Glutamatergic neuron (in vitro differentiated cells): ENCODE data around the gene DNM3. TPM values are rescaled to one million over a fixed set of nuclear protein-coding genes. Genes with fewer than 3 reads are reported as not detected.

Experiments
- DNase-seq: peaks from one replicate; pipeline ENCODE4 v3.0.0; 2022
- H3K27ac Mint-ChIP-seq: one replicate; pipeline ENCODE4 v1.8.0; 2020; ENCODE audit warnings: mild to moderate bottlenecking, mixed read lengths, inconsistent platforms; ENCODE audit not compliant: unreplicated experiment
- H3K27me3 Mint-ChIP-seq: one replicate; pipeline ENCODE4 v1.8.0; 2020; ENCODE audit warnings: mild to moderate bottlenecking, moderate library complexity, mixed read lengths, inconsistent platforms; ENCODE audit not compliant: unreplicated experiment
- H3K36me3 Mint-ChIP-seq: one replicate; pipeline ENCODE4 v1.8.0; 2020; ENCODE audit warnings: mild to moderate bottlenecking, mixed read lengths, inconsistent platforms; ENCODE audit not compliant: unreplicated experiment
- H3K4me1 Mint-ChIP-seq: one replicate; pipeline ENCODE4 v1.8.0; 2020; ENCODE audit warnings: mild to moderate bottlenecking, low read depth, mixed read lengths, inconsistent platforms; ENCODE audit not compliant: unreplicated experiment
- H3K4me3 Mint-ChIP-seq: one replicate; pipeline ENCODE4 v1.8.0; 2020; ENCODE audit warnings: mild to moderate bottlenecking, mixed read lengths, inconsistent platforms; ENCODE audit not compliant: unreplicated experiment
- H3K9me3 Mint-ChIP-seq: one replicate; pipeline ENCODE4 v1.8.0; 2020; ENCODE audit warnings: mild to moderate bottlenecking, moderate library complexity, mixed read lengths, inconsistent platforms; ENCODE audit not compliant: unreplicated experiment
- total RNA-seq: library from RNA; stranded (reverse); fragmentation: NEBNext Ultra II Directional; extraction: Animal tissue kit (Norgen Biotek cat#: 25700); gene quantifications from one replicate; pipeline ENCODE4 v1.2.1, GENCODE V29; 2021; ENCODE audit not compliant: unreplicated experiment
- TF ChIP-seq, protein P1 (sequence below): fragments of 200-600 bp; sonication (generic); IDR thresholded peaks from one replicate; pipeline ENCODE4 v1.5.0; 2021; ENCODE audit not compliant: partially characterized antibody, unreplicated experiment

DNM3 gene
- total RNA-seq, 1 donor from 2014 or later = 11.4 TPM

DNA sequence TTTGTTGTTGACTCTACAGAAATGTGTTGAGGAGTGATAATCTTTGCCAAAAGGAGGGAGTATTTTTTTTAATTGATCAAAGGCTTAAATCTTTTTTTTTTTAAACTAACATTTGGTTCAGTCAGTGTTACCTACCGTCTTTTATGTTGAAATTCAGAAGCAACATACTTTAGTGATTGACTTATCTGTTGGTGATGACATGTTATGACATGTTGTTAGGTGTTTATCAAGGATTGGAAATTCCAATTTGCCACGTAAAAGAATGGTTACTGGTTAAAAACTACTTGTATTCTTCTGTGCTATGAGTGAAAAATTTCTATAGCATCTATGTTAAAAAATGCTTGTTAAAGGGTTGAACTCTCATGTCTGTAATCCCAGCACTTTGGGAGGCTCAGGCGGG is 61.2 kb downstream of the DNM3 start:
- Mint-ChIP-seq H3K9me3 (no peaks in the 10 kb centered on the region), H3K36me3 (no peaks in the 10 kb centered on the region), H3K4me1 (peaks cover 7% of the 10 kb centered on the region), H3K4me3 (no peak overlapping the region), H3K27me3 (no peaks in the 10 kb centered on the region), H3K27ac (no peak overlapping the region)
- TF ChIP-seq, protein P1, sequence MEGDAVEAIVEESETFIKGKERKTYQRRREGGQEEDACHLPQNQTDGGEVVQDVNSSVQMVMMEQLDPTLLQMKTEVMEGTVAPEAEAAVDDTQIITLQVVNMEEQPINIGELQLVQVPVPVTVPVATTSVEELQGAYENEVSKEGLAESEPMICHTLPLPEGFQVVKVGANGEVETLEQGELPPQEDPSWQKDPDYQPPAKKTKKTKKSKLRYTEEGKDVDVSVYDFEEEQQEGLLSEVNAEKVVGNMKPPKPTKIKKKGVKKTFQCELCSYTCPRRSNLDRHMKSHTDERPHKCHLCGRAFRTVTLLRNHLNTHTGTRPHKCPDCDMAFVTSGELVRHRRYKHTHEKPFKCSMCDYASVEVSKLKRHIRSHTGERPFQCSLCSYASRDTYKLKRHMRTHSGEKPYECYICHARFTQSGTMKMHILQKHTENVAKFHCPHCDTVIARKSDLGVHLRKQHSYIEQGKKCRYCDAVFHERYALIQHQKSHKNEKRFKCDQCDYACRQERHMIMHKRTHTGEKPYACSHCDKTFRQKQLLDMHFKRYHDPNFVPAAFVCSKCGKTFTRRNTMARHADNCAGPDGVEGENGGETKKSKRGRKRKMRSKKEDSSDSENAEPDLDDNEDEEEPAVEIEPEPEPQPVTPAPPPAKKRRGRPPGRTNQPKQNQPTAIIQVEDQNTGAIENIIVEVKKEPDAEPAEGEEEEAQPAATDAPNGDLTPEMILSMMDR = no peak
- no peak for DNase-seq

DNA sequence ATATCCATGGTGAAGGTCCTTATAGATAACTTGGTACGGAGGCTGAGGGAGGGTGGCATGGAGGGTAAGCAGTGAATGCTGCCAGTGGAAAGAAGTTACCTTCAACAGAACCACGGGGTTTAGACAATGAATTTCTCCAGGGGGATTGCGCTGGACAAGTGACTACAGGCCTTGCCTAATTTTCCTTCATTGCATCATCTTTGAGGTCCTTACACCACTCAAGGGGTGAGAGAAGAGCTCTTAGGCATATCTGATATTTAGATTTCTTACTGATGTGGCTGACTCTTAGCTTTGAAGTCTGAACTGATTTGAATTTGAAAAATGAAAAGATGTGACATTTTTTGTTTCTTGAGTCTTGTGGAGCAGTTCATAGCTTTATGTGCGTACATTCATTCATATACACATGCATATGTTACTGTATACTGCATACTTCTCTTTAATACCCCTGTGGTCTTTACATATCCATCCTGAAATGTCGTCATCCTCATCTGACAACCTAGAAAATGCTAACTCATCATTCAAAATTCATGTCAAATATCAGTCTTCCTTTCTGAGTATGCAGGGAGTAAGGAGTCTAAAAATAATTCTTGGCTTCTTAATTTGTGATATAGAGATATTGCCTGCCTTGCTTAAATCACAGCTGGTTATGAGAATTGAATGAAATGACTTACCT is 63.6 kb downstream of the DNM3 start:
- peaks cover 5% of the 10 kb centered on the region for H3K4me1 Mint-ChIP-seq
- H3K9me3 Mint-ChIP-seq = no peaks in the 10 kb centered on the region

DNA sequence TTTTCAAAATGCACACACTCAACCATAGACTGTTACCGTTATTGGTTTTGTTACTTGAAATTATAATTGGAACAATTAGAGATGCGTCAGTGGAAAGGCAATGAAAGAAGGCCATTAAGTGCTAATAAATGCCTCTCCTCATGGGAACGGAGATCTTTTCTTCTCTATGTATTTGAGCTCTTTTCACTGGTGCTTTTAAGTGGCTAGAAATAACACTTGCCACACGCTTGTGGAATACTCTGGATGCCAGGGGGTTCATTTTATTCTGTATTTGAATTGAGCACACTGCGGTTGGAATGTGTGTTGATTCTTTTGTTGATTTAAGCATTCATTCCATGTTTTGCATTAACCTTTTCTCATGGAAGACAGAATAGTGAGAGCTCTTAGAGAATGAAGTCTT is 68.4 kb downstream of the DNM3 start:
- no peak for DNase-seq
- TF ChIP-seq, protein P1 = no peak
- H3K4me3 Mint-ChIP-seq = no peak overlapping the region
- H3K4me1 Mint-ChIP-seq = peaks cover 5% of the 10 kb centered on the region
- H3K9me3 Mint-ChIP-seq = no peaks in the 10 kb centered on the region
- peaks cover 3% of the 10 kb centered on the region for H3K27me3 Mint-ChIP-seq
- no peak overlapping the region for H3K27ac Mint-ChIP-seq
- H3K36me3 Mint-ChIP-seq = no peaks in the 10 kb centered on the region

More for the DNA sequence above, 63.6 kb downstream of the DNM3 start:
- TF ChIP-seq, protein P1 = no peak
- Mint-ChIP-seq H3K27me3 (no peaks in the 10 kb centered on the region), H3K27ac (no peak overlapping the region), H3K4me3 (no peak overlapping the region), H3K36me3 (no peaks in the 10 kb centered on the region)
- DNase-seq = no peak

DNA sequence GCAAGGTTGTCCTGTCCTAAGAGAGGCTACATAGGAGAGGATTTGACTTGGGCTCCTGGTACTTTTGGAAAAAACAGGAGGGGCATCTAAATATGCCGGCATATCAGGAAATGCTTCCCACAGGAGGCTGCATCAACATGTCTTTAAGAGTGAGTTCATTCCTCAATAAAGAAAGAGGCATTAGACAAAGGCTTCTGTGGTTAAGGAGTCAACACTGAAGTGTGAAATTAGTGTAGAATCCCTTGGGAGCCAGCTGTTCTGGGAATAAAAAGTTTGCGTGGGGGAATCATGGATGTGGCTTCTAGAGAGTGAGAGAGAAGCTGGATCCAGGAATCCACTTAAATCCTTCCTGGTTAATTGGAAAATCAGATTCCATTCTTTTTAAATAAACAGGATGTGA is 69.5 kb downstream of the DNM3 start:
- TF ChIP-seq, protein P1 = no peak
- no peak for DNase-seq
- Mint-ChIP-seq H3K9me3 (no peaks in the 10 kb centered on the region), H3K36me3 (no peaks in the 10 kb centered on the region), H3K27ac (no peak overlapping the region), H3K27me3 (peaks cover 3% of the 10 kb centered on the region), H3K4me1 (peaks cover 5% of the 10 kb centered on the region), H3K4me3 (no peak overlapping the region)

DNA sequence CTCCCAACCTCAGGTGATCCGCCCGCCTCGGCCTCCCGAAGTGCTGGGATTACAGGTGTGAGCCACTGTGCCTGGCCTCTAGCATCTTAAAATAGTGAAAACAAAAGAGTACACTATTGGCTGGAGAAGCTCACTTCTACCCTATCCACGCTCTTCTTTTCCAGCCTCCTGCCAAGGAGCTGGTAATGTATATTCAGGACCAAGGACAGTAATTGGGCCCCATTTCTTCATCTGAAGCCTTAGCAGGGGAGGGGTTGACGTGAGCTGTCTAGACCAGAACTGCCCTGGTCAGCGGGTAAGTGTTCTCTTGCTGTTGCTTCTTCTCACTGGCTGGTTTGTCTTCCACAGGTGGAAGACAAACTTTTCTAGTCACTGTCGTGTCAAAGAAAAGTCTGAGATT is 70.2 kb downstream of the DNM3 start:
- H3K27me3 Mint-ChIP-seq = peaks cover 3% of the 10 kb centered on the region
- no peak overlapping the region for H3K4me3 Mint-ChIP-seq
- H3K27ac Mint-ChIP-seq = no peak overlapping the region
- TF ChIP-seq, protein P1 = no peak
- no peak for DNase-seq
- no peaks in the 10 kb centered on the region for H3K9me3 Mint-ChIP-seq
- no peaks in the 10 kb centered on the region for H3K36me3 Mint-ChIP-seq
- peaks cover 5% of the 10 kb centered on the region for H3K4me1 Mint-ChIP-seq
